H9 (cell line): ENCODE results near the gene RBMS3. TPM values are rescaled to one million over a fixed set of nuclear protein-coding genes. Genes with fewer than 3 reads are reported as not detected.

Source experiments
- DNase-seq: peaks from one replicate; pipeline ENCODE4 v3.0.0-alpha.2; 2017
- H2AFZ ChIP-seq: one replicate; pipeline ENCODE4 v1.6.1; 2013; ENCODE audit warnings: mild to moderate bottlenecking, low read length, control low read depth, moderate library complexity
- H2AK5ac ChIP-seq: 2 replicates; pipeline ENCODE4 v1.6.1; 2013; ENCODE audit warnings: low read length, control low read depth, mixed read lengths; ENCODE audit not compliant: insufficient read length
- H2BK120ac ChIP-seq: one replicate; pipeline ENCODE4 v1.6.1; 2013; ENCODE audit warnings: low read depth, mild to moderate bottlenecking, low read length, control low read depth, inconsistent platforms; ENCODE audit not compliant: poor library complexity, severe bottlenecking
- H2BK12ac ChIP-seq: 2 replicates; pipeline ENCODE4 v1.6.1; 2013; ENCODE audit warnings: low read length, control low read depth, mixed read lengths, low read depth; ENCODE audit not compliant: insufficient read length
- H2BK15ac ChIP-seq: 2 replicates; pipeline ENCODE4 v1.6.1; 2013; ENCODE audit warnings: low read depth, low read length, control low read depth
- H2BK20ac ChIP-seq: one replicate; pipeline ENCODE4 v1.6.1; 2013; ENCODE audit warnings: low read depth, mild to moderate bottlenecking, low read length, control low read depth, inconsistent platforms; ENCODE audit not compliant: poor library complexity, severe bottlenecking
- H2BK5ac ChIP-seq: 2 replicates; pipeline ENCODE4 v1.6.1; 2013; ENCODE audit warnings: low read length, control low read depth, mixed read lengths; ENCODE audit not compliant: insufficient read length
- H3K14ac ChIP-seq: 2 replicates; pipeline ENCODE4 v1.6.1; 2013; ENCODE audit warnings: low read length, control low read depth; ENCODE audit not compliant: insufficient read depth
- H3K18ac ChIP-seq: 2 replicates; pipeline ENCODE4 v1.6.1; 2013; ENCODE audit warnings: low read depth, mild to moderate bottlenecking, mixed read lengths, low read length, control low read depth; ENCODE audit not compliant: insufficient read length
- H3K23ac ChIP-seq: 2 replicates; pipeline ENCODE4 v1.6.1; 2013; ENCODE audit warnings: low read length, control low read depth, mixed read lengths, low read depth; ENCODE audit not compliant: insufficient read length
- H3K23me2 ChIP-seq: 2 replicates; pipeline ENCODE4 v1.6.1; 2013; ENCODE audit warnings: low read depth, mild to moderate bottlenecking, mixed read lengths, low read length, control low read depth; ENCODE audit not compliant: insufficient read length, poor library complexity, severe bottlenecking
- H3K27ac ChIP-seq: 2 replicates; pipeline ENCODE4 v1.5.1; 2013; ENCODE audit warnings: low read length, control low read depth, mixed read lengths, low read depth; ENCODE audit not compliant: insufficient read length
- H3K27me3 ChIP-seq: 2 replicates; pipeline ENCODE4 v1.6.1; 2013; ENCODE audit warnings: low read length, control low read depth, inconsistent platforms; ENCODE audit not compliant: insufficient read depth
- H3K4ac ChIP-seq: 2 replicates; pipeline ENCODE4 v1.6.1; 2013; ENCODE audit warnings: low read depth, mild to moderate bottlenecking, control low read depth, inconsistent platforms, low read length, moderate library complexity
- H3K4me1 ChIP-seq: 2 replicates; pipeline ENCODE4 v1.6.1; 2013; ENCODE audit warnings: low read length, control low read depth, inconsistent platforms; ENCODE audit not compliant: insufficient read depth
- H3K4me2 ChIP-seq: 2 replicates; pipeline ENCODE4 v1.6.1; 2013; ENCODE audit warnings: low read length, control low read depth, mixed read lengths; ENCODE audit not compliant: insufficient read length, insufficient read depth
- H3K56ac ChIP-seq: 2 replicates; pipeline ENCODE4 v1.6.1; 2013; ENCODE audit warnings: low read depth, mild to moderate bottlenecking, mixed read lengths, low read length, control low read depth; ENCODE audit not compliant: insufficient read length
- H3K79me1 ChIP-seq: 2 replicates; pipeline ENCODE4 v1.6.1; 2013; ENCODE audit warnings: low read depth, mild to moderate bottlenecking, moderate library complexity, low read length, control low read depth, inconsistent platforms; ENCODE audit not compliant: insufficient read depth, poor library complexity, severe bottlenecking
- H3K79me2 ChIP-seq: 2 replicates; pipeline ENCODE4 v1.6.1; 2013; ENCODE audit warnings: low read length, control low read depth, inconsistent platforms; ENCODE audit not compliant: insufficient read depth
- H3K9ac ChIP-seq: 2 replicates; pipeline ENCODE4 v1.6.1; 2013; ENCODE audit warnings: low read length, control low read depth, mixed read lengths; ENCODE audit not compliant: insufficient read length; ENCODE audit errors: extremely low read depth
- H3K9me3 ChIP-seq: one replicate; pipeline ENCODE4 v1.6.1; 2013; ENCODE audit warnings: low read depth, low read length, inconsistent platforms; ENCODE audit not compliant: control insufficient read depth
- H3T11ph ChIP-seq: one replicate; pipeline ENCODE4 v1.6.1; 2013; ENCODE audit warnings: mild to moderate bottlenecking, low read length, control low read depth, inconsistent platforms
- H4K20me1 ChIP-seq: one replicate; pipeline ENCODE4 v1.6.1; 2013; ENCODE audit not compliant: control insufficient read depth, insufficient read length, insufficient read depth
- H4K5ac ChIP-seq: 2 replicates; pipeline ENCODE4 v1.6.1; 2013; ENCODE audit warnings: low read depth, mild to moderate bottlenecking, mixed read lengths, low read length, control low read depth; ENCODE audit not compliant: insufficient read length
- H4K8ac ChIP-seq: replicated peaks from 2 replicates; pipeline ENCODE4 v1.6.1; 2013; ENCODE audit warnings: low read length, control low read depth, mixed read lengths, low read depth; ENCODE audit not compliant: insufficient read length
- H4K91ac ChIP-seq: 2 replicates; pipeline ENCODE4 v1.6.1; 2013; ENCODE audit warnings: low read depth, mild to moderate bottlenecking, moderate library complexity, mixed read lengths, low read length, control low read depth; ENCODE audit not compliant: insufficient read length
- H3K27ac Mint-ChIP-seq, 3 experiments: 2 replicates in 2 of 3; 3 replicates in 1 of 3; pipeline ENCODE4 v1.8.0; 2020 to 2021; ENCODE audit warnings: mixed read lengths in 3 of 3, mild to moderate bottlenecking in 1 of 3, moderate library complexity in 1 of 3
- H3K27me3 Mint-ChIP-seq: 2 replicates; pipeline ENCODE4 v1.8.0; 2021; ENCODE audit warnings: low read depth, mild to moderate bottlenecking, moderate library complexity, mixed read lengths
- H3K36me3 Mint-ChIP-seq, 3 experiments: 2 replicates in 2 of 3; 3 replicates in 1 of 3; pipeline ENCODE4 v1.8.0; 2020 to 2021; ENCODE audit warnings: low read depth in 3 of 3, mixed read lengths in 3 of 3; ENCODE audit not compliant: insufficient read depth in 1 of 3
- H3K4me1 Mint-ChIP-seq, 2 experiments: 2 replicates each; pipeline ENCODE4 v1.8.0; 2020; ENCODE audit warnings: mixed read lengths in 2 of 2
- H3K4me3 Mint-ChIP-seq, 2 experiments: 2 replicates in 1 of 2; 3 replicates in 1 of 2; pipeline ENCODE4 v1.8.0; 2020 to 2021; ENCODE audit warnings: mild to moderate bottlenecking in 2 of 2, mixed read lengths in 2 of 2, moderate library complexity in 1 of 2
- H3K9me3 Mint-ChIP-seq, 2 experiments: 2 replicates in 1 of 2; 3 replicates in 1 of 2; pipeline ENCODE4 v1.8.0; 2020; ENCODE audit warnings: mild to moderate bottlenecking in 2 of 2, mixed read lengths in 2 of 2, moderate library complexity in 1 of 2
- WGBS: extraction: QIAGEN DNeasy Blood & Tissue Kit; methylation state at CpG from one replicate; pipeline ENCODE4 v1.1.7; 2013; ENCODE audit warnings: missing lambda C conversion rate, low lambda C conversion rate, mixed read lengths; ENCODE audit not compliant: insufficient read length; ENCODE audit errors: extremely low coverage; 5-methylcytosine and 5-hydroxymethylcytosine counted together
- total RNA-seq: library from RNA; stranded (reverse); gene quantifications from 2 replicates; pipeline ENCODE4 v1.2.1, GENCODE V29; 2021
- TF ChIP-seq, protein P1 (sequence below): fragments of 200-600 bp; sonication (generic); conservative IDR thresholded peaks from 3 replicates; pipeline ENCODE4 v1.8.0; 2021; ENCODE audit warnings: antibody characterized with exemption, mild to moderate bottlenecking

RBMS3 gene
- total RNA-seq, 1 experiment from 2014 or later, result 8.1 TPM

DNA sequence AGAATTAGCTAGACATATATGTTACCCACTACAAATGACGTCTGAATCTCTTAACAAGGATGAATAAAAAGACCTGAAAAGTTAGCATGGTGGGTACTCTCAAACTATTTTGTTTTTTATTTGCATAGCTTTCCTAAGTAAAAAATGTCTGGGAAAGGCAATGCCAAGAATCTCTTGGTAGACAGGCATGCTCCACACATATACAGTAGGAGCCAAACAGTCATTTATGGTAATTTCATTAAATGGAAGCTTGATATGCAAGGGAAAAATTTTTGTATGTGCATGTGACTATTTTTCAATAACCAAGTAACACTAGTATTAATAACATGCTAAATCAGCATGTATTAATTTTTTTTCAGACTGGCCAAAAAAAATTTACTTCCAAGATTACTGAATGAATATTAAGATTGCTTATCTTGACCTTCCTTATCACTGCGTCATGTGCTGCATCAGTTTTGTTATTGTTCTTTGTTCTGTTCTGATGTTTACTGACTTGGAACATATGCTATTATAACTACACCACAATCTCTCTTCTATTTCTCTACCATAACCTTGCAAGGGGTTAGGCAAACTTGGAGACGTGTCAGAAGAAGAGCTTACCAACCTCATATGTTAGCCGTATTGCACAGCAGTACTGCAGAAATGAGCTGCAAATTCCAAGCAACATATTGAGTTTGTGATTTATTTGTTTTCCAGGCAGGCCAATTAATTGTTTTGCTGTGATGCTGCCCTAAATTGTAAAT lies 255.3 kb downstream of the RBMS3 start:
- H3K9ac ChIP-seq, result no peak overlapping the region
- no peak overlapping the region for H2BK15ac ChIP-seq
- no peaks in the 10 kb centered on the region for H3K4me1 ChIP-seq
- Mint-ChIP-seq H3K27me3 (no peaks in the 10 kb centered on the region), H3K4me3 (no peak overlapping the region), H3K9me3 (no peaks in the 10 kb centered on the region), H3K4me1 (peaks cover 4 to 5% of the 10 kb centered on the region in 2 experiments; a peak in 3 of 4 replicates), H3K27ac (no peak overlapping the region), H3K36me3 (no peaks in the 10 kb centered on the region)
- no peak overlapping the region for H3K18ac ChIP-seq
- DNase-seq, result no peak
- H3K23me2 ChIP-seq, result no peaks in the 10 kb centered on the region
- no peak overlapping the region for H2BK12ac ChIP-seq
- H2BK5ac ChIP-seq, result no peak overlapping the region
- no peak overlapping the region for H3K23ac ChIP-seq
- H4K5ac ChIP-seq, result no peak overlapping the region
- H3K27me3 ChIP-seq, result no peaks in the 10 kb centered on the region; the same call in 1 of the 2 replicates
- H3K14ac ChIP-seq, result no peak overlapping the region
- no peaks in the 10 kb centered on the region for H4K20me1 ChIP-seq
- no peak overlapping the region for H2BK20ac ChIP-seq
- H2AK5ac ChIP-seq, result no peak overlapping the region
- H2BK120ac ChIP-seq, result no peak overlapping the region
- no peak overlapping the region for H2AFZ ChIP-seq
- H3K9me3 ChIP-seq, result no peaks in the 10 kb centered on the region
- no CpG with 5 or more reads among the region's 4 CpGs for WGBS
- no peaks in the 10 kb centered on the region for H3K79me2 ChIP-seq
- no peak overlapping the region for H3T11ph ChIP-seq
- TF ChIP-seq, protein P1, sequence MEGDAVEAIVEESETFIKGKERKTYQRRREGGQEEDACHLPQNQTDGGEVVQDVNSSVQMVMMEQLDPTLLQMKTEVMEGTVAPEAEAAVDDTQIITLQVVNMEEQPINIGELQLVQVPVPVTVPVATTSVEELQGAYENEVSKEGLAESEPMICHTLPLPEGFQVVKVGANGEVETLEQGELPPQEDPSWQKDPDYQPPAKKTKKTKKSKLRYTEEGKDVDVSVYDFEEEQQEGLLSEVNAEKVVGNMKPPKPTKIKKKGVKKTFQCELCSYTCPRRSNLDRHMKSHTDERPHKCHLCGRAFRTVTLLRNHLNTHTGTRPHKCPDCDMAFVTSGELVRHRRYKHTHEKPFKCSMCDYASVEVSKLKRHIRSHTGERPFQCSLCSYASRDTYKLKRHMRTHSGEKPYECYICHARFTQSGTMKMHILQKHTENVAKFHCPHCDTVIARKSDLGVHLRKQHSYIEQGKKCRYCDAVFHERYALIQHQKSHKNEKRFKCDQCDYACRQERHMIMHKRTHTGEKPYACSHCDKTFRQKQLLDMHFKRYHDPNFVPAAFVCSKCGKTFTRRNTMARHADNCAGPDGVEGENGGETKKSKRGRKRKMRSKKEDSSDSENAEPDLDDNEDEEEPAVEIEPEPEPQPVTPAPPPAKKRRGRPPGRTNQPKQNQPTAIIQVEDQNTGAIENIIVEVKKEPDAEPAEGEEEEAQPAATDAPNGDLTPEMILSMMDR, result no peak
- H4K8ac ChIP-seq, result no peak overlapping the region
- no peak overlapping the region for H3K4me2 ChIP-seq
- no peaks in the 10 kb centered on the region for H3K79me1 ChIP-seq
- no peak overlapping the region for H4K91ac ChIP-seq
- H3K27ac ChIP-seq, result no peak overlapping the region
- H3K56ac ChIP-seq, result no peak overlapping the region
- no peak overlapping the region for H3K4ac ChIP-seq
